Fibroblast of lung (primary cell): Measurements from ENCODE around the gene CCDC180.

Source experiments
- CTCF ChIP-seq, 2 donors: IDR thresholded peaks in 1 of 2; conservative IDR thresholded peaks in 1 of 2; 1 replicate in 1 of 2; 2 replicates in 1 of 2; pipeline ENCODE4 v1.5.1; 2011 to 2012; ENCODE audit warnings: low read length in 2 of 2, control low read depth in 1 of 2, inconsistent platforms in 1 of 2, low read depth in 1 of 2, mild to moderate bottlenecking in 1 of 2
- EZH2 ChIP-seq: IDR thresholded peaks from 2 replicates; pipeline ENCODE4 v1.5.1; 2012; ENCODE audit warnings: low read length, control low read depth, mild to moderate bottlenecking; ENCODE audit errors: missing control alignments

GRCh38 chr9:97305501-97306298 is 1.8 kb upstream of the CCDC180 start:
- no peak for TF ChIP-seq CTCF (conservative IDR thresholded peaks at IDR 0.05 in 1 of 2, IDR thresholded peaks at IDR 0.05 in 1 of 2; ENCODE audit: low read depth in 1 of 2, low read length in 2 of 2)
- TF ChIP-seq EZH2: no peak
